Measurements from ENCODE around the gene OR6Y1. TPM values are rescaled to one million over a fixed set of nuclear protein-coding genes. Genes with fewer than 3 reads are reported as not detected.

OR6Y1 gene
- total and polyA plus RNA-seq, 2 of the 8 experiments (the other 6 are each of a cell fraction or from before 2014, with no cell fraction given) = 0.07 TPM; not detected in 1

DNA sequence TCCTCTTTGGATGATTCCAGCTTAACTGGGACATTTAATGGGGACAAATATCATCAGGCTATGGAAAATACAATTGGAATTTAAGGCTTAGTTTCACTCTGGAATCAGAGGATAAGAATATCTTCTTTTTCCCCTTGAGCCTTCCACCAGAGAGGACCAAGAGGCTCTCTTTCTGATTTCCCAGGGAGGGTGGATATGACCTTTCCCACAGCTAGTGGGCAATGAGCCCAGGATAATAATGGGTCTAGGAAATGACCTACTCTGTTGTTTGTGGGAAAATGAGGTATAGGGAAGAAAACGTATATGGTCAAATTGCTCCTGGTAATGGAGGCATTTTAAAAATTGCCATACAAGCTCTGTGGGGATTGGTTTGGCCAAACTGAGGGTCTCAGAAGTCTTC, 1.9 kb downstream of the OR6Y1 start:
- H2BK20ac ChIP-seq (ENCODE audit: low read length) = no peak overlapping the region
- POLR2A ChIA-PET (ENCODE audit: partially characterized antibody) = no interaction called here
- H3K4me1 ChIP-seq (replicated peaks in 1 of 4; ENCODE audit: control insufficient read depth in 3 of 4, insufficient read depth in 4 of 4, low read length in 3 of 4) = no peaks in the 10 kb centered on the region
- TF ChIP-seq RAD21 (IDR thresholded peaks at IDR 0.05 in 1 of 2, conservative IDR thresholded peaks at IDR 0.05 in 1 of 2; ENCODE audit: low read depth in 2 of 2, low read length in 2 of 2) (no peak), KDM1A (IDR thresholded peaks at IDR 0.05; ENCODE audit: borderline replicate concordance, low read length) (no peak), POLR2AphosphoS5 (IDR thresholded peaks at IDR 0.05; ENCODE audit: low read depth, low read length) (no peak), CHD1 (IDR thresholded peaks at IDR 0.05; ENCODE audit: low read depth, low read length) (no peak), MAFK (IDR thresholded peaks at IDR 0.05; ENCODE audit: low read depth, low read length) (no peak), RNF2 (IDR thresholded peaks at IDR 0.05; ENCODE audit: borderline replicate concordance, low read depth, low read length, missing control alignments, poor library complexity, severe bottlenecking) (no peak), KDM4A (IDR thresholded peaks at IDR 0.05; ENCODE audit: low read depth, low read length, severe bottlenecking) (no peak)
- TF ChIP-seq, protein P1, sequence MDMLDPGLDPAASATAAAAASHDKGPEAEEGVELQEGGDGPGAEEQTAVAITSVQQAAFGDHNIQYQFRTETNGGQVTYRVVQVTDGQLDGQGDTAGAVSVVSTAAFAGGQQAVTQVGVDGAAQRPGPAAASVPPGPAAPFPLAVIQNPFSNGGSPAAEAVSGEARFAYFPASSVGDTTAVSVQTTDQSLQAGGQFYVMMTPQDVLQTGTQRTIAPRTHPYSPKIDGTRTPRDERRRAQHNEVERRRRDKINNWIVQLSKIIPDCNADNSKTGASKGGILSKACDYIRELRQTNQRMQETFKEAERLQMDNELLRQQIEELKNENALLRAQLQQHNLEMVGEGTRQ (IDR thresholded peaks at IDR 0.05; ENCODE audit: low read length) = no peak
- H4K5ac ChIP-seq (ENCODE audit: insufficient read length, low read depth, low read length) = no peak overlapping the region
- H3K23ac ChIP-seq (ENCODE audit: insufficient read length) = no peak overlapping the region
- H3K18ac ChIP-seq (ENCODE audit: extremely low read depth, low read length) = no peak overlapping the region
- WGBS, 2 experiments (ENCODE audit: extremely low coverage in 1 of 2, insufficient coverage in 1 of 2, insufficient read length in 1 of 2, insufficient replicate concordance in 2 of 2, low coverage in 1 of 2, low lambda C conversion rate in 2 of 2, missing lambda C conversion rate in 1 of 2) = 91% methylated on average over 1 of the region's 1 CpG; no CpG with 5 or more reads in 1 of the 2 experiments
- H3K56ac ChIP-seq (replicated peaks; ENCODE audit: insufficient read length, low read depth, low read length) = no peak overlapping the region
- no peak overlapping the region for H3K14ac ChIP-seq (ENCODE audit: insufficient read length)
- H2BK12ac ChIP-seq (ENCODE audit: low read depth, low read length) = no peak overlapping the region
- H3K27me3 ChIP-seq (replicated peaks in 1 of 4; ENCODE audit: control insufficient read depth in 3 of 4, extremely low read depth in 1 of 4, insufficient read depth in 3 of 4, low read length in 3 of 4) = no peaks in the 10 kb centered on the region
- CTCF ChIA-PET (ENCODE audit: partially characterized antibody) = interaction anchor here (1.2 kb wide), 1 partner anchor 8 kb away, joined by 3 read pairs; no protein-coding TSS in a partner anchor
- H2AFZ ChIP-seq (ENCODE audit: low read length) = no peak overlapping the region
- FAIRE-seq = no peak
- H2BK5ac ChIP-seq (ENCODE audit: low read depth, low read length) = no peak overlapping the region
- no peaks in the 10 kb centered on the region for H3K79me2 ChIP-seq (ENCODE audit: control insufficient read depth in 1 of 2, insufficient read depth in 2 of 2, low read length in 2 of 2)
- no peak overlapping the region for H2BK15ac ChIP-seq (ENCODE audit: low read length)
- H3K4me3 ChIP-seq (ENCODE audit: extremely low read depth in 1 of 4, insufficient read depth in 2 of 4, low read depth in 3 of 4, low read length in 4 of 4) = no peak overlapping the region
- H3K9me3 ChIP-seq (ENCODE audit: insufficient read depth in 2 of 2, low read depth in 1 of 2, low read length in 1 of 2) = no peaks in the 10 kb centered on the region
- no peaks in the 10 kb centered on the region for H4K20me1 ChIP-seq (replicated peaks in 1 of 2; ENCODE audit: control insufficient read depth in 1 of 2, insufficient read depth in 2 of 2, low read length in 2 of 2)
- H3K4me2 ChIP-seq (ENCODE audit: insufficient read depth in 1 of 2, low read depth in 2 of 2, low read length in 2 of 2) = no peak overlapping the region
- H3K9ac ChIP-seq (replicated peaks in 1 of 4; ENCODE audit: extremely low read depth in 1 of 4, low read depth in 3 of 4, low read length in 3 of 4) = no peak overlapping the region
- no peak overlapping the region for H4K91ac ChIP-seq (replicated peaks; ENCODE audit: insufficient read length, low read length)
- H3K27ac ChIP-seq (ENCODE audit: low read depth, low read length) = no peak overlapping the region
- H3K23me2 ChIP-seq (ENCODE audit: low read depth, low read length) = no peaks in the 10 kb centered on the region
- H3K4ac ChIP-seq (replicated peaks; ENCODE audit: insufficient read length, low read depth, low read length) = no peak overlapping the region
- H3K36me3 ChIP-seq (ENCODE audit: control insufficient read depth in 2 of 4, insufficient read depth in 4 of 4, low read length in 3 of 4) = no peaks in the 10 kb centered on the region
- no peak overlapping the region for H4K8ac ChIP-seq (ENCODE audit: extremely low read depth, insufficient read depth, low read length)
- H2BK120ac ChIP-seq (replicated peaks; ENCODE audit: low read depth, low read length) = no peak overlapping the region
- H3K79me1 ChIP-seq (ENCODE audit: low read depth, low read length) = no peaks in the 10 kb centered on the region
- DNase-seq (ENCODE audit: low read depth in 1 of 2, low spot score in 2 of 2) = no peak
- no peak overlapping the region for H2AK5ac ChIP-seq (ENCODE audit: low read depth, low read length)
